Right atrium auricular region (tissue), 2 donors: ENCODE data around the gene KLHL5. TPM values are rescaled to one million over a fixed set of nuclear protein-coding genes. Genes with fewer than 3 reads are reported as not detected.

ENCODE experiments used
- DNase-seq: peaks from one replicate; pipeline ENCODE4 v3.0.0-alpha.2; 2019; ENCODE audit warnings: low spot score
- H3K27ac ChIP-seq, 2 donors: fragments of 200-600 bp; sonication (generic); 1 replicate in 1 of 2; 2 replicates in 1 of 2; pipeline ENCODE4 v1.5.1; 2016 to 2019
- H3K27me3 ChIP-seq, 2 donors: fragments of 200-600 bp; sonication (generic); one replicate each; pipeline versions ENCODE4 v1.5.1 to v1.6.0; 2017 to 2019
- H3K36me3 ChIP-seq: fragments of 200-600 bp; sonication (generic); one replicate; pipeline ENCODE4 v1.5.1; 2016
- H3K4me1 ChIP-seq, 2 donors: fragments of 200-600 bp; sonication (generic); one replicate each; pipeline versions ENCODE4 v1.5.1 to v1.6.0; 2017 to 2019
- H3K4me3 ChIP-seq, 2 donors: fragments of 200-600 bp; sonication (generic); 1 replicate in 1 of 2; 2 replicates in 1 of 2; pipeline ENCODE4 v1.5.1; 2017 to 2019; ENCODE audit warnings: mild to moderate bottlenecking in 1 of 2, moderate library complexity in 1 of 2
- H3K9me3 ChIP-seq, 2 donors: fragments of 200-600 bp; sonication (generic); one replicate each; pipeline ENCODE4 v1.5.1; 2019
- CTCF ChIP-seq, 2 donors: fragments of 200-600 bp; sonication (generic); IDR thresholded peaks; one replicate each; pipeline ENCODE4 v1.5.1; 2019; ENCODE audit warnings: antibody characterized with exemption in 2 of 2
- total RNA-seq, 2 donors: library from RNA; depleted of rRNA; stranded (reverse); fragments of >200 nt; gene quantifications; one replicate each; pipeline ENCODE4 v1.1.0, GENCODE V29; 2016

Gene KLHL5
- total RNA-seq, 2 donors from 2014 or later = 11.8 to 13.1 TPM

GRCh38 chr4:39044956-39045826 is 16.8 kb upstream of the KLHL5 start:
- Histone ChIP-seq H3K36me3 (no peaks in the 10 kb centered on the region), H3K4me3 (peak overlapping the region; percentile 64 to 80), H3K27ac (peak overlapping the region; percentile 83 to 85), H3K4me1 (peaks cover 0 to 9% of the 10 kb centered on the region in 2 donors), H3K27me3 (no peaks in the 10 kb centered on the region), H3K9me3 (no peaks in the 10 kb centered on the region)
- no peak for TF ChIP-seq CTCF (IDR thresholded peaks at IDR 0.05)
- no peak for DNase-seq

GRCh38 chr4:39045827-39046221 is 16.2 kb upstream of the KLHL5 start:
- no peaks in the 10 kb centered on the region for H3K36me3 ChIP-seq
- H3K9me3 ChIP-seq = no peaks in the 10 kb centered on the region
- H3K27me3 ChIP-seq = no peaks in the 10 kb centered on the region
- peaks cover 0 to 9% of the 10 kb centered on the region in 2 donors for H3K4me1 ChIP-seq
- H3K27ac ChIP-seq = peak overlapping the region in 1 of 2 donors; percentile 83
- no peak for DNase-seq
- peak overlapping the region; percentile 64 to 80 for H3K4me3 ChIP-seq
- no peak for TF ChIP-seq CTCF (IDR thresholded peaks at IDR 0.05)

GRCh38 chr4:39046249-39046648 is 15.8 kb upstream of the KLHL5 start:
- H3K27me3 ChIP-seq = no peaks in the 10 kb centered on the region
- H3K4me3 ChIP-seq = peak overlapping the region; percentile 64 to 80
- no peaks in the 10 kb centered on the region for H3K36me3 ChIP-seq
- no peak for TF ChIP-seq CTCF (IDR thresholded peaks at IDR 0.05)
- H3K9me3 ChIP-seq = no peaks in the 10 kb centered on the region
- H3K4me1 ChIP-seq = peaks cover 0 to 9% of the 10 kb centered on the region in 2 donors
- peak overlapping the region in 1 of 2 donors; percentile 83 for H3K27ac ChIP-seq
- DNase-seq = no peak

- no peak for DNase-seq
- no peaks in the 10 kb centered on the region for H3K36me3 ChIP-seq
- no peaks in the 10 kb centered on the region for H3K27me3 ChIP-seq
- TF ChIP-seq CTCF (IDR thresholded peaks at IDR 0.05) = no peak
- no peak overlapping the region for H3K27ac ChIP-seq
- H3K9me3 ChIP-seq = no peaks in the 10 kb centered on the region
- no peak overlapping the region for H3K4me3 ChIP-seq
- peaks cover 0 to 9% of the 10 kb centered on the region in 2 donors for H3K4me1 ChIP-seq
Measured at GRCh38 chr4:39047681-39048080, 14.4 kb upstream of the KLHL5 start.

- Histone ChIP-seq H3K27me3 (no peaks in the 10 kb centered on the region), H3K9me3 (no peaks in the 10 kb centered on the region), H3K4me1 (peaks cover 0 to 9% of the 10 kb centered on the region in 2 donors), H3K36me3 (no peaks in the 10 kb centered on the region), H3K4me3 (no peak overlapping the region), H3K27ac (no peak overlapping the region)
- no peak for TF ChIP-seq CTCF (IDR thresholded peaks at IDR 0.05)
- DNase-seq = no peak
Measured at GRCh38 chr4:39048311-39048710, 13.7 kb upstream of the KLHL5 start.
